Thyroid gland (tissue), 4 donors: ENCODE results near the gene TAOK1.

ENCODE experiments used
- POLR2A ChIP-seq, 2 donors: fragments of 450-650 bp; IDR thresholded peaks; one replicate each; pipeline ENCODE4 v1.6.1; 2017; ENCODE audit warnings: antibody characterized with exemption in 2 of 2, mild to moderate bottlenecking in 2 of 2, moderate library complexity in 1 of 2
- TF ChIP-seq, protein P1 (sequence below), 6 experiments: fragments of 200-600 bp in 3 of 6; fragments of 450-650 bp in 3 of 6; sonication (generic) in 3 of 6; IDR thresholded peaks; one replicate each; pipeline ENCODE4 v1.5.1; 2016 to 2019; ENCODE audit warnings: antibody characterized with exemption in 6 of 6, mild to moderate bottlenecking in 2 of 6, inconsistent platforms in 1 of 6, moderate library complexity in 1 of 6

- TF ChIP-seq, protein P1, sequence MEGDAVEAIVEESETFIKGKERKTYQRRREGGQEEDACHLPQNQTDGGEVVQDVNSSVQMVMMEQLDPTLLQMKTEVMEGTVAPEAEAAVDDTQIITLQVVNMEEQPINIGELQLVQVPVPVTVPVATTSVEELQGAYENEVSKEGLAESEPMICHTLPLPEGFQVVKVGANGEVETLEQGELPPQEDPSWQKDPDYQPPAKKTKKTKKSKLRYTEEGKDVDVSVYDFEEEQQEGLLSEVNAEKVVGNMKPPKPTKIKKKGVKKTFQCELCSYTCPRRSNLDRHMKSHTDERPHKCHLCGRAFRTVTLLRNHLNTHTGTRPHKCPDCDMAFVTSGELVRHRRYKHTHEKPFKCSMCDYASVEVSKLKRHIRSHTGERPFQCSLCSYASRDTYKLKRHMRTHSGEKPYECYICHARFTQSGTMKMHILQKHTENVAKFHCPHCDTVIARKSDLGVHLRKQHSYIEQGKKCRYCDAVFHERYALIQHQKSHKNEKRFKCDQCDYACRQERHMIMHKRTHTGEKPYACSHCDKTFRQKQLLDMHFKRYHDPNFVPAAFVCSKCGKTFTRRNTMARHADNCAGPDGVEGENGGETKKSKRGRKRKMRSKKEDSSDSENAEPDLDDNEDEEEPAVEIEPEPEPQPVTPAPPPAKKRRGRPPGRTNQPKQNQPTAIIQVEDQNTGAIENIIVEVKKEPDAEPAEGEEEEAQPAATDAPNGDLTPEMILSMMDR (IDR thresholded peaks at IDR 0.05) = no peak
- TF ChIP-seq POLR2A (IDR thresholded peaks at IDR 0.05) = no peak
Observed at GRCh38 chr17:29444589-29444988, 54.4 kb downstream of the TAOK1 start.
